EL (cell line): ENCODE data around the gene CEP128.

ENCODE experiments used
- DNase-seq: peaks from one replicate; pipeline ENCODE4 v3.0.0-alpha.2; 2016

Gene CEP128

DNA sequence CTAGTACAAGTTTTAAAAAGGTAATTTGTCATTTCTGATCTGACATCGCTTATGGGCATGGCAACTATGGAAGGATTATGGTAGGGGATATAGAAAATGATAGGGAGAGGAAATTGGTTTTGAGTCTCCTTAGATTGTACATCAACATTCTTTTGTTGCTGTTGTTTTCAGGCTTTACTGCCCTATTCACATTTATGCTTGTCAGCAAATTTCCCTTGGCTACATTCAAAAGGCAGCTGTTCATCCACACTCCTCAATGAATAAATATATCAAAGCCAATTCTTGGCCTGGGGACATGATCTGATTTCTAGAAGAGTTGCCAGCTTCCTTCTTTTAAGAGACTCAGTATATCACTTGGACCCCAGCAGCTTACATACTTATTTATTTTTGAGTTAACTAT lies 283.4 kb downstream of the CEP128 start:
- no peak for DNase-seq

DNA sequence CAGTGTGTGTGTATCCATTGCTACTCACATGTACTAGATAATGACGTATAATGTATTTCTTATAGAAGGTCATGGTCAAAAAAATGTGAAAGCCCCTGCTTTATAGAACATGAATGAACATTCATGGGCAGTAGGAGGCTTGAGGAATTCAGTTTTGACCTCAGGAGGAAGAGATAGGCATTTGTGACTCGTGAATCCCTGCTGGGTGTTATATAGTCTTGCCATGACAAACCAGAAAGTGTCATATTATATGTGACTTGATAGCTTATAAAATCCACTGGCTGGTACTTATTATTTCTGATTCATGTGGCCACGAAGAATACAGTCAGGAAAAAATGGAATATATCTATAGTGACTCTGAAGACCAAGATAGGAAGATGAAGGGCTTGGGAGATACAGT lies 287.6 kb downstream of the CEP128 start:
- peak; percentile 18 for DNase-seq

DNA sequence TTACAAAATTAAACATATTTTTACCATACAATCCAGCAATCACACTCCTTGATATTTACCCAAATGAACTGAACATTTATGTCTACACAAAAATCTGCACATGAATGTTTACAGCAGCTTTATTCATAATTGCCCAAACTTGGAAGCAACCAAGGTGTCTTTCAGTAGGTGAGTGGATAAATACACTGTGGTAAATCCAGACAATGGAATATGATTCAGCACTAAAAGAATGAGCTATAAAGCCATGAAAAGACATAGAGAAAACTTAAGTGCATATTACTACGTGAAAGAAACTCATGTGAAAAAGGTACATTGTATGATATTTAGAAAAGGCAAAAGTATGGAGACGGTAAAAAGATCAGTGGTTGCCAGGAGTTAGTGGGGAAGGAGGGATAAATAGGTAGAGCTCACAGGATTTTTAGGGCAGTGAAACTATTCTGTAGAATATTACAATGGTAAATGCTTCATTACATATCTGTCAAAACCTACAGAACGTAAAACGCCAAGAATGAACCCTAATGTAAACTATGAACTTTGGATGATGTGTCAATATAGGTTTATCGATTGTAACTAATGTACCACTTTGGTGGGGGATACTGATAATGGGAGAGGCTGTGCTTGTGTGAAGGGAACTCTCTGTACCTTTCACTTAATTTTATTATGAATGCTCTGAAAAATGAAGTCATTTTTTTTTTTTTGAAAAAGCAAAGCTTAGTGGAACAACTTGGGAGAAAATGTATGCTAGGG lies 295.7 kb downstream of the CEP128 start:
- DNase-seq, result no peak

- DNase-seq, result no peak
These were observed 296.7 kb downstream of the CEP128 start for GRCh38 chr14:80644826-80645225.

GRCh38 chr14:80638620-80639515 lies 302.7 kb downstream of the CEP128 start:
- peak; percentile 94 for DNase-seq

DNA sequence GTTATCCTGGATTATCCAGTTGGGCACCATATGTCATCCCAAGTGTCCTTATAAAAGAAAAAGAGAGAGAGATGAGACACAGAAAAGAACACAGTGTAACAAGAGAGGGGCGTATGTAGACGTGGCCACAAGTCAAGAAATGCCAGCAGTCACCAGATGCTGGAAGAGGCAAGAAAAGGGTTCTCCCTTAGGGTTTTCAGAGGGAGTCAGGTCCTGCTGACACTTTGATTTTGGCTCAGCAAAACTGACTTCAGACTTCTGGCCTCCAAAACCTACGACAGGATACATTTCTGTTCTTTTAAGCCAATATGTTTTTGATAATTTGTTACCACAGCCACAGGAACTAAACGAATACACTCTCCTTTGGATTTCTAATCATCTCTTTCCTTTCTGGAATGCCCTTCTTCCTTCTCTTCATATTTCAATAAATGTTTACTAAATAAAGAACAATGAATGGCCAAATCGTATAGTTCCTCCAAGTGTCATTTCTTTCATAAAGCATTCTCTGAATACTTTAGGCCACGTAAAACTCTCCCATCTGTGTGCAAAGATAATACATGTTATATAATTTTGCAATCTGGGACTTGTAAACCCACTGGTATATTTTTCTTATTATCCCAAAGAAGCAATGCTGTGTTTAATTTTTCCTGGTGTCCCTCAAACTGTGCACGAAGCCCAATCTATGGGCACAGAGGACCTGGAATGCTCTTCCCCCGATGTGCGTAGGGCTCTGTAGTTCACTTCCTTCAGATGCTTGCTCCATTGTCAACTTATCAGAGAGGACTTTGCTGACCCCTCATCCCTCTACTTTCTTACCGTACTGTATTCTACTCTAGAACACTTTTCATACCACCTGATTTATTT lies 303.6 kb downstream of the CEP128 start:
- DNase-seq, result peak; percentile 57

DNA sequence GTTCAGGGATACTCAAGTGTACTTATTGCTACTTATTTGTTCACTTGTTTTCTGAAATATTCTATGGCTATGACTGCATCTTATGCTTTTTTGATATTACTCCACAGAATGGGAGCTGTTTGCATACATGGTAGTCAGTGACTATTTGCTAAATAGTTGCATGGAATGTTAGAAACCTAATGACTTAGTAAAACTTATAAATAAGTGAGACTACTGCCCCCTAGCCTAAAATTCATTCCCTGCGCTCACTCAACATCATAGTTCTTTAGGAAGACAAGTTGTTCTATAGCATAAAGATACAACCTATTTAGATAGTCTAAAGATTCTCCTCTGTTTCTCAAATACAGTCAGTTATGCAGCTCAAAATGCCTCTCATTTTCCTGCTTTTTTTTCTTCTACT lies 305.5 kb downstream of the CEP128 start:
- peak; percentile 25 for DNase-seq

GRCh38 chr14:80634106-80634758 lies 307.3 kb downstream of the CEP128 start:
- peak; percentile 63 for DNase-seq

GRCh38 chr14:80629606-80630005 lies 311.9 kb downstream of the CEP128 start:
- no peak for DNase-seq

- no peak for DNase-seq
These were observed 313.0 kb downstream of the CEP128 start for GRCh38 chr14:80628547-80628946.

GRCh38 chr14:80627745-80628144 lies 313.8 kb downstream of the CEP128 start:
- DNase-seq, result no peak

DNA sequence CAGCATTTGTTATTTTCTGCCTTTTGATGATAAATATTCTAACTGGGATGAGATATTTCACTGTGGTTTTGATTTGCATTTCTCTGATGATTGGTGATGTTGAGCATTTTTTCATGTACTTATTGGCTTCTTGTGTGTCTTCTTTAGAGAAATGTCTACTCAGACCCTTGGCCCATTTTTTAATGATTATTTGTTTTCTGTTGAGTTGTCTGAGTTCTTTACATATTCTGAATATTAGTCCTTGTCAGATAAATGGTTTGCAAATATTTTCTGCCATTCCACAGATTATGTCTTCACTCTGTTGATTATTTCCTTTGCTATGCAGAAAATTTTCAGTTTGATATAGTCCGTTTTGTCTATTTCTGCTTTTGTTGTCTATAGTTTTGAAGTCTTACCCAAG lies 317.0 kb downstream of the CEP128 start:
- DNase-seq, result peak; percentile 64

GRCh38 chr14:80621701-80622100 lies 319.8 kb downstream of the CEP128 start:
- peak; percentile 58 for DNase-seq

GRCh38 chr14:80620434-80620833 lies 321.1 kb downstream of the CEP128 start:
- DNase-seq, result no peak

DNA sequence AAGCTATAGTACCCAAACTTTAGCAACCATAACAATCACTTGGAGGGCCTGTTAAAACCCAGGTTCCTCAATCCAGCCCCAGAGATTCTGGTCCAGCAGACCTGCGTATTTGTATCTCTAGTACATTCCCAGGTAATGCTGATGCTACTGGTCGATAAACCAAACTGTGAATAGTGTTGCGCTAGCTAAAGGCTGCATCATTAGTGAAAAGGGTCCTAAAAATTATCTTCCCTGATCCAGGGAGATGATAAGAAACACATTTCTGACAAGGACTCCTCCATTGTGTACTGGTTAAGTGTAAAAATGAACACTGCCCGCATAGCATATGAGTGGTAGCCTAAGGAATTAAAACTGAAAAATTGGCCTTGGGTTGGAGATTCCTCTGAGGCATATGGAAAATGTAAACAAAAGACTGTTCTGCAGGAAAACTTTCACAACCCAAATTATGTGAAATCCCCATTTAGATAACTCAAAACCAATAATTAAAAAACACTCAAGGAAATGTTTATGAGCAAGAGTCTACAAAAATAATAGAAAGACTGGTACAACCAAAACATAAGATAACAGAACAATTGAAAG lies 322.7 kb downstream of the CEP128 start:
- DNase-seq, result peak; percentile 13

- no peak for DNase-seq
These were observed 325.7 kb downstream of the CEP128 start for GRCh38 chr14:80615831-80616230.

- no peak for DNase-seq
These were observed 332.5 kb downstream of the CEP128 start for GRCh38 chr14:80609055-80609454.

- no peak for DNase-seq
These were observed 333.0 kb downstream of the CEP128 start for GRCh38 chr14:80608563-80608962.

GRCh38 chr14:80607430-80608190 lies 333.9 kb downstream of the CEP128 start:
- DNase-seq, result no peak

DNA sequence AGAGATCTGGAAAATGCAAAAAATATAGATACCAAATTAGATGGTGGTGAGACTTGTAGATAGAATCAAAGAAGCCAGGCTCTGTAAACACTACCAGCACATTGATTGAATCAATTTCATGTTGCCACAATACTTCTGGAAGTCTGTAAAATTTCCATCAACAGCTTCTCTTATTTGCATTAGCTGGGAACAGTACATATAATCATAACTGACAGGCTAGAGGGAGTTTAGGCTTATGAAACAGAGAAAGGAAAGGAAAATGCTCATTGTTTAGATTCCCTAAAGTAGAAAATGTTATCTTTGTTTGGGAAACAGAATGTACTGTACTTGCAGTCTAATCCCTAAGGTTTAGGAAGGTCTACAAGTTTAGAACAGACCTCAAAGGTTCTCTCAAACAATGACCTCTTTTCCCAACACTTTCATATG lies 335.2 kb downstream of the CEP128 start:
- no peak for DNase-seq

GRCh38 chr14:80605536-80605935 lies 336.0 kb downstream of the CEP128 start:
- no peak for DNase-seq
